Activated T-cell treated with anti-CD3 and anti-CD28 coated beads for 1 hour (primary cell): ENCODE results near the gene CD37.
A peak's percentile ranks its signal among the peaks of the same experiment; 100 is the strongest.

Experiments used
- DNase-seq: peaks from one replicate; pipeline ENCODE4 v3.0.0-alpha.2; 2020; ENCODE audit warnings: low read depth

Gene CD37

DNA sequence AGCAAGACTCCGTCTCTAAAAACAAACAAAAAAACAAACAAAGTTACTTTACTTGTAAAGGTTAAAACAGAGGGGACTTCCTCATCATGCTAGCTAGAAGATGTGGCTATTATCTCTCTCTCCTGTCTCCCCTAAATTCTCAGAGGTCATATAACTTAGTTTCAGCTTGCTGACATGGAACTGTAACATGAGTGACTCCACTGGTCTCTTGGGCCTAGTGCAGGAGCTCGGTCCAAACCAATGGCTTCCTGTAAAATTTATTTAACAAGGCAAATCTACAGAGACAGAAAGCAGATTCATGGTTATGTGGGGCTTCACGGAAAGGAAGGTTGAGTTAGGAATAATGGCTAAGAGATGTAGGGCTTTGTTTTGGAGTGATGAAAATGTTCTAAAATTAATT is 43.3 kb downstream of the CD37 start:
- no peak for DNase-seq

DNA sequence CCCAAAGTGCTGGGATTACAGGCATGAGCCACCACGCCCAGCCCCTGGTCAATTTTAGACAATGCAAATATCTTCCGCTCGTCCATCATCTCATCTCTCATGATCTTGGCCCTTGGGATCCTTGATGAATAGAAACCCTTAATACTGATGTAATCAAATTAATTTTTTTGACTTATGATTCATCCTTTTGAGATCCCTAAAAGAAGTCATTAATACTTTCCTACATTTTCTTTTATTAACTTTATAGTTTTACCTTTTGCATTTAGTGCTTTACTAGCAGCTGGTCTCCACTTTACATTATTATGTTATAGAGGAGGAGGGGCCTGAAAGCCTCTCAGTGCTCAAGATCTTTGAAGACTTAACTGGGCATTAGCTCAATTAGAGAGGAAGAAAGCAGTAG is 45.2 kb downstream of the CD37 start:
- DNase-seq, result no peak

DNA sequence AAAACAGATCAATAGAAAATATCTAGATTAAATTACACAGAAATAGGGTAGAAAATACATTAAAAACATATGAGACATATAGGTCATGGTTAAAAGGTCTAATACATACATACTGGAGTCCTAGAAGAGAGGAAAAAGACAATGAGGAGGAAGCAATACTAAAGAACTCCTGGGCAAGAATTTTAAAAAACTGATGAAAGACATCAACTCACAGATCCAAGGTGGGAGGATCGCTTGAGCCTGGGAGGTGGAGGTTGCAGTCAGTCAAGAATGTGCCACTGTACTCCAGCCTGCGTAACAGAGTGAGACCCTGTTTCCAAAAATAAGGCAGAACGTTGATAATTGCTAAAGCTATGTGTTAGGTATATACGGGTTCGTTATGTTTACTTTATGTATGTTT is 47.4 kb downstream of the CD37 start:
- DNase-seq, result no peak

DNA sequence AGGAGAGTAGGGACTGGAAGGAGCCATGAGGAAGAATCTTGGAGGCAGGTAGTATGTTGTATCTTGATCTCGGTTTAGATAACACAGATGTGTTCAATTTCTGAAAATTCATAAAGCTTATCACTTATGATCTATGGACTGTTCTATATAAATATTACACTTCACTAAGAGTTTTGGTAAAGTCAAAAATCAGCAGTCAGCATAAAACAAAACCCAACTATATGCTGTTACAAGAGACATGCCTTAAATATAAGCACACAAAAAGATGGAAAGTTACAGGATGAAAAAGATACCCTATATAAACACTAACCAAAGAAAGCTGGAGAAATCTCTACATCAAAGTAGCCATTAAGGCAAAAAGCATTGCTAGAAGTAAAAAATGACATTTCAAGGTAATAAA is 48.4 kb downstream of the CD37 start:
- DNase-seq, result no peak

DNA sequence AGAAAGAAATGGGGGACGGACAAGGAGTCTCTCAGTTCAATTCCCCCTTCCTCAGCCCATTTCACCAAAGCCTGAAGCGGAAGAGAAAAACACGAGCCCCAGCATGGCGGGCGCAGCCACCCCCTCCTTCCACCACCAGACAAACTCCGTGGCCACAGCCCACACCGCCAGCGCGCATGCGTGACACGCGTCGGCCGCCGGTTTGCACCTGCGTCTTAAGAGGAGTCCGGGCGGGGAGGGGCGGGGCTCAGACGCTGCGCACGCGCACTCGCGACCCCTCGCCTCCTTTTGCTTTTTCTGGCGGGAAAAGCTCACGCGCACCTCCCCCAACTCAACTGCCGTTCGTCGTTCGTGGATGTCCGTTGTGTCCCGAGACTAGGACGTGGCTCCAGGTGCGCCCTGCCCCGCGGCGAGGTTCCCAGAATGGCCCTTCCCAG is 52.7 kb downstream of the CD37 start, which contains the start of gene KASH5:
Gene KASH5 (plus strand): TSS at position 314 of the 437 bp plus-strand sequence. CDS start 2,635 bp downstream, outside the sequence.
- peak; percentile 85 for DNase-seq

DNA sequence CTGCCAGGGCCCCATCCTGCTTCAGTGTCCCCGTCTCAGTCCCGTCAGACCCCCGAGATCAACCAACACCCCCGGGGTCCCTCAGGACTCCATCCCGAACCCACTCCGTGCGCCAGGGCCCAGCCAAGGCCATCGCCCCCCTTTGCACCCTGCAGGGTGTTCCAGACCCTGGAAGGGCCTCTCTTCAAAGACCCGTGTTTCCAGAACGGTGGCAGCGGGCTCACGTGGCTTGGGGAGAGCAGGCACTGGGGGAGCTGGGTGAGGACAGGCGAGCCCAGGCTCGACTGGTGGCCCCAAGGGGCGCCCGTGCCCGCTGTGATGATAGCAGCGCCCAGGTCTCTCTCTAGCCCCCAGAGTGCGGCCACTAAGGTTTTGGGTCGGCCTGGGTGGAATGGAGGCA is 54.2 kb downstream of the CD37 start:
- no peak for DNase-seq
